Endodermal cell (in vitro differentiated cells): Measurements from ENCODE around the gene GNG13. TPM values are rescaled to one million over a fixed set of nuclear protein-coding genes. Genes with fewer than 3 reads are reported as not detected.
"Not testable (repeated sequence)": the region's sequence is repeated elsewhere in the genome, so short reads cannot be mapped to it uniquely, and the experiment has no call there.

Source experiments
- DNase-seq: peaks from one replicate; pipeline ENCODE4 v3.0.0-alpha.2; 2017
- H3K27ac ChIP-seq: 2 replicates; pipeline ENCODE4 v1.5.1; 2013; ENCODE audit warnings: mild to moderate bottlenecking, low read depth, low read length, moderate library complexity
- H3K27me3 ChIP-seq: 2 replicates; pipeline ENCODE4 v1.6.1; 2013; ENCODE audit warnings: mild to moderate bottlenecking, low read length, moderate library complexity; ENCODE audit not compliant: insufficient read depth, control insufficient read depth, poor library complexity, severe bottlenecking
- H3K36me3 ChIP-seq: 2 replicates; pipeline ENCODE4 v1.7.0; 2013; ENCODE audit warnings: mild to moderate bottlenecking, low read length, moderate library complexity; ENCODE audit not compliant: control insufficient read depth, insufficient read depth
- H3K4me1 ChIP-seq: one replicate; pipeline ENCODE4 v1.7.0; 2013; ENCODE audit warnings: low read length; ENCODE audit not compliant: control insufficient read depth, insufficient read depth
- H3K4me3 ChIP-seq: 2 replicates; pipeline ENCODE4 v1.5.1; 2013; ENCODE audit warnings: mild to moderate bottlenecking, low read length, moderate library complexity
- H3K9ac ChIP-seq: 2 replicates; pipeline ENCODE4 v1.6.1; 2013; ENCODE audit warnings: mild to moderate bottlenecking, low read length, moderate library complexity; ENCODE audit not compliant: poor library complexity, severe bottlenecking; ENCODE audit errors: extremely low read depth
- H3K9me3 ChIP-seq: 2 replicates; pipeline ENCODE4 v1.6.1; 2013; ENCODE audit warnings: mild to moderate bottlenecking, low read length, moderate library complexity; ENCODE audit not compliant: control insufficient read depth
- H3K27ac Mint-ChIP-seq: 2 replicates; pipeline ENCODE4 v1.8.0; 2020; ENCODE audit warnings: mixed read lengths
- H3K27me3 Mint-ChIP-seq: 2 replicates; pipeline ENCODE4 v1.8.0; 2021; ENCODE audit warnings: mild to moderate bottlenecking, mixed read lengths; ENCODE audit not compliant: insufficient read depth
- H3K36me3 Mint-ChIP-seq: 2 replicates; pipeline ENCODE4 v1.8.0; 2020; ENCODE audit warnings: low read depth, mixed read lengths
- H3K4me1 Mint-ChIP-seq: 2 replicates; pipeline ENCODE4 v1.8.0; 2020; ENCODE audit warnings: mixed read lengths
- H3K4me3 Mint-ChIP-seq: 2 replicates; pipeline ENCODE4 v1.8.0; 2020; ENCODE audit warnings: mild to moderate bottlenecking, moderate library complexity, mixed read lengths
- H3K9me3 Mint-ChIP-seq: 2 replicates; pipeline ENCODE4 v1.8.0; 2020; ENCODE audit warnings: mild to moderate bottlenecking, mixed read lengths
- WGBS, 2 experiments: methylation state at CpG; one replicate each; pipeline versions ENCODE4 v1.1.5 to v1.1.7; 2013; ENCODE audit warnings: missing lambda C conversion rate in 2 of 2, mixed read lengths in 1 of 2; ENCODE audit not compliant: insufficient coverage in 1 of 2, insufficient read length in 1 of 2; 5-methylcytosine and 5-hydroxymethylcytosine counted together
- total RNA-seq, 2 donors: library from RNA; stranded (reverse); fragmentation: NEBNext Ultra II Directional in 1 of 2; extraction: Animal tissue kit (Norgen Biotek cat#: 25700) in 1 of 2; gene quantifications; 2 replicates in 1 of 2; 3 replicates in 1 of 2; pipeline ENCODE4 v1.2.1, GENCODE V29; 2021
- TF ChIP-seq, protein P1 (sequence below): fragments of 200-600 bp; sonication (generic); conservative IDR thresholded peaks from 2 replicates; pipeline ENCODE4 v1.5.0; 2021; ENCODE audit warnings: antibody characterized with exemption, mild to moderate bottlenecking

GNG13 gene
- total RNA-seq, 2 donors from 2014 or later, result not detected

DNA sequence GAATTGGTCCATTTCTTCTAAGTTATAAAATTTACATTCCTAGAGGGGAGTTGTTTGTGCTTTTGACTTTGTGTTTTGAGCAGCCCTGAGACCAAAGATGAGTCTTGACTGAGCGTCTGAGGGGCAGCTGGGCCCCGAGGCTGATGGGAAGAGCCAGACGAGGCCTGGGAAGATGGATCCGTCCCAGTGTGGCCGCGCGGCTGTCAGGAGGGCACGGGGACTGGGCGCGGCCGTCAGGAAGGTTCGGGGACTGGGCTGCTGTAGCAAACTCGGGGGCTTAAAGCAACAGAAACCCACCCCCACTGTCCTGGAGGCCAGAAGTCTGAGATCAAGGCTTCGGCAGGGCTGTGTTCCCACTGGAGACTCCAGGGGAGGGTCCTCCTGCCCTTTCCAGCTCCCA, 38.2 kb upstream of the GNG13 start:
- peaks cover 23% of the 10 kb centered on the region for H3K9me3 Mint-ChIP-seq
- no peak for DNase-seq
- no peak overlapping the region for H3K27ac Mint-ChIP-seq
- H3K36me3 ChIP-seq, result no peaks in the 10 kb centered on the region
- H3K27me3 ChIP-seq, result no peaks in the 10 kb centered on the region
- no peaks in the 10 kb centered on the region for H3K36me3 Mint-ChIP-seq
- H3K4me3 Mint-ChIP-seq, result no peak overlapping the region
- no peak overlapping the region for H3K9ac ChIP-seq
- no peaks in the 10 kb centered on the region for H3K4me1 Mint-ChIP-seq
- TF ChIP-seq, protein P1, sequence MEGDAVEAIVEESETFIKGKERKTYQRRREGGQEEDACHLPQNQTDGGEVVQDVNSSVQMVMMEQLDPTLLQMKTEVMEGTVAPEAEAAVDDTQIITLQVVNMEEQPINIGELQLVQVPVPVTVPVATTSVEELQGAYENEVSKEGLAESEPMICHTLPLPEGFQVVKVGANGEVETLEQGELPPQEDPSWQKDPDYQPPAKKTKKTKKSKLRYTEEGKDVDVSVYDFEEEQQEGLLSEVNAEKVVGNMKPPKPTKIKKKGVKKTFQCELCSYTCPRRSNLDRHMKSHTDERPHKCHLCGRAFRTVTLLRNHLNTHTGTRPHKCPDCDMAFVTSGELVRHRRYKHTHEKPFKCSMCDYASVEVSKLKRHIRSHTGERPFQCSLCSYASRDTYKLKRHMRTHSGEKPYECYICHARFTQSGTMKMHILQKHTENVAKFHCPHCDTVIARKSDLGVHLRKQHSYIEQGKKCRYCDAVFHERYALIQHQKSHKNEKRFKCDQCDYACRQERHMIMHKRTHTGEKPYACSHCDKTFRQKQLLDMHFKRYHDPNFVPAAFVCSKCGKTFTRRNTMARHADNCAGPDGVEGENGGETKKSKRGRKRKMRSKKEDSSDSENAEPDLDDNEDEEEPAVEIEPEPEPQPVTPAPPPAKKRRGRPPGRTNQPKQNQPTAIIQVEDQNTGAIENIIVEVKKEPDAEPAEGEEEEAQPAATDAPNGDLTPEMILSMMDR, result no peak
- 94 to 95% methylated on average over 14 of the region's 14 CpGs for WGBS, 2 experiments
- H3K27me3 Mint-ChIP-seq, result peaks cover 3% of the 10 kb centered on the region
- H3K9me3 ChIP-seq, result peaks cover 12% of the 10 kb centered on the region
- no peaks in the 10 kb centered on the region for H3K4me1 ChIP-seq
- no peak overlapping the region for H3K4me3 ChIP-seq
- no peak overlapping the region for H3K27ac ChIP-seq

DNA sequence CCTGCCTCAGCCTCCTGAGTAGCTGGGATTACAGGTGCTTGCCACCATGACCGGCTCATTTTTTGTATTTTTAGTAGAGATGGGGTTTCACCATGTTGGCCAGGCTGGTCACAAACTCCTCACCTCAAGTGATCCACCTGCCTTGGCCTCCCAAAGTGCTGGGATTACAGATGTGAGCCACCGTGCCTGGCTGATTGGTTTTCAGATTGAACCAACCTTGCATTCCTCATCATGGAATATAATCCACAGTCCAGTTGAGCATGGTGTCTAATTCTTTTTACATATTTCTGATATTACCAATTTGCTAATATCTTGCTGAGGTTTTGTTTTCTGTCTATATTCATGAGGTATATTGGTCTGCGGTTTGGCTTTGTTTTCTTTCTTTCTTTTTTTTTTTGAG, 36.3 kb upstream of the GNG13 start:
- H3K36me3 ChIP-seq, H3K27ac Mint-ChIP-seq, H3K9ac ChIP-seq, H3K27ac ChIP-seq, H3K4me1 ChIP-seq, H3K4me1 Mint-ChIP-seq, H3K27me3 Mint-ChIP-seq, H3K4me3 ChIP-seq, H3K27me3 ChIP-seq, H3K4me3 Mint-ChIP-seq, H3K36me3 Mint-ChIP-seq, DNase-seq: not testable (repeated sequence)
- WGBS, 2 experiments, result 91 to 92% methylated on average over 1 to 3 of the region's 3 CpGs
- H3K9me3 ChIP-seq, result peaks cover 12% of the 10 kb centered on the region
- peaks cover 23% of the 10 kb centered on the region for H3K9me3 Mint-ChIP-seq

DNA sequence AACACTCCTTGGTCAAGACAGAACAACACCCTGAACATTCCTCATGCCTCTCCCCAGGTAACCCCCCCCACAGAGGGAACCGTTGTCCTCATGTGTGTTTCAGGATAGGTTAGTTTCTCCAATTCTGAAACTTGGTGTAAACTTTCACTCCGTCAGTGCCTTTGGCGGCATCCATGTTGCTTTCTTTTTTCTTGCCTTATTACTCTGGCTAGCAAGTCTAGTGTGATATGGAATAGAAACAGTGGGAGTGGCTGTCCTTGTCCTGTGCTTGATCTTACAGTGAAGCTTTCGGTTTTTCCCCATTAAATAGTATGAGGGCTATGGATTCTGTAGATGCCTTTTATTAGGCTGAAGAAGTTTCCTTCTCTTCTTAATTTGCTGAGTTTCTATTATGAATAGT, 35.7 kb upstream of the GNG13 start:
- H3K9ac ChIP-seq, result no peak overlapping the region
- no peak overlapping the region for H3K27ac Mint-ChIP-seq
- no peak for DNase-seq
- TF ChIP-seq, protein P1, result no peak
- no peaks in the 10 kb centered on the region for H3K4me1 ChIP-seq
- H3K36me3 Mint-ChIP-seq, result no peaks in the 10 kb centered on the region
- H3K4me1 Mint-ChIP-seq, result no peaks in the 10 kb centered on the region
- no peaks in the 10 kb centered on the region for H3K27me3 ChIP-seq
- no peak overlapping the region for H3K4me3 Mint-ChIP-seq
- H3K27me3 Mint-ChIP-seq, result peaks cover 3% of the 10 kb centered on the region
- H3K9me3 ChIP-seq, result peaks cover 12% of the 10 kb centered on the region
- WGBS, 2 experiments, result 89 to 100% methylated on average over 2 to 4 of the region's 4 CpGs
- H3K36me3 ChIP-seq, result no peaks in the 10 kb centered on the region
- peaks cover 23% of the 10 kb centered on the region for H3K9me3 Mint-ChIP-seq
- no peak overlapping the region for H3K27ac ChIP-seq
- H3K4me3 ChIP-seq, result no peak overlapping the region

GRCh38 chr16:835373-835772, 34.8 kb upstream of the GNG13 start:
- Histone ChIP-seq H3K36me3 (no peaks in the 10 kb centered on the region), H3K27ac (no peak overlapping the region), H3K9ac (no peak overlapping the region), H3K4me3 (no peak overlapping the region), H3K9me3 (peaks cover 12% of the 10 kb centered on the region), H3K4me1 (no peaks in the 10 kb centered on the region), H3K27me3 (no peaks in the 10 kb centered on the region)
- 90 to 100% methylated on average over 2 to 10 of the region's 10 CpGs for WGBS, 2 experiments
- no peak for DNase-seq
- Mint-ChIP-seq H3K4me1 (no peaks in the 10 kb centered on the region), H3K9me3 (peaks cover 23% of the 10 kb centered on the region), H3K4me3 (no peak overlapping the region), H3K27ac (no peak overlapping the region), H3K27me3 (peaks cover 3% of the 10 kb centered on the region), H3K36me3 (no peaks in the 10 kb centered on the region)
- TF ChIP-seq, protein P1, result no peak
